ENCODE measurements around the gene ZSCAN10. TPM values are rescaled to one million over a fixed set of nuclear protein-coding genes. Genes with fewer than 3 reads are reported as not detected.

Gene ZSCAN10
- polyA plus RNA-seq, 1 donor (not counting 4 experiments of a cell fraction or from before 2014, with no cell fraction given), result not detected

DNA sequence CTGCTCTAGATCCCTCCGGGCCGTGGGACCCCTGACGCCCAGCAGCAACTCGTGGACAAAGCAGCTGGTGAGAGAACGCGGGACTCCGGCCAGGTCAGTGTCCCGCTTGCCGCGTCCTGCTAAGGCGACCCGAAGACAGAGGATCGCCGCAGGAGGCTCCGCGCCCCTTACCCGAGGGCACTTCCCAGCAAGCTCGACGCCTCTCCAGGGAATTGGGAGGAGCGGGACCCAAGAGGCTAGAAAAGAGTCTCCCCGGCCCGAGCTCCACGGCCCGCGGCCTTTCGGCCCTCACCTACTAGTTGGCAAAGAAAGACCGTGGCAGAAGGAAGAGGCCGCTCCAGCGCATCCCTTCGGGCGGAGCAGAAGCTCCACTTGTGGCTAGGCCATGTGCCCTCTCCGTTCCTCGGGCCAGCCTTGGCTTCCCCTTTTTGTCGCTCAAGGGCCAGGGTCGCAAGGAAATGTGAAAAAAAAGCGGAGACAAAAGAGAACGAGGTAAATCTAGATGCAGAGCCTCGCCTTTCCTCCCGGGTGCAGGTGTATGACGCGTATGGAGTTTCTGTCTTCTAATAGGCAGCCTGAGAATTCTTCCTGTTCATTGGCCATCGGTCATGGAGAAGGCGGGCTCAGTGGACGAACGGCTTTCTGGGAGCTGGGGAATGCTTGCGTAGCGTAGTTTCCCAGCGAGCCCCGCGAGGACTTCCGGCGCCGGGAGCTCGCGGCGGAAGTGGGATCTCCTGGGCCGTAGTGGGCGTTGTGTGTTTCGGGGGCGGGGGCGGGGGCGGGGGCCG, 35.4 kb upstream of the ZSCAN10 start, which contains the start of gene ZNF213:
Gene ZNF213, plus strand, starts transcription at position 692 of the 788 bp plus-strand sequence. CDS start 2,252 bp downstream, outside the sequence.
- TF ChIP-seq, protein P1, sequence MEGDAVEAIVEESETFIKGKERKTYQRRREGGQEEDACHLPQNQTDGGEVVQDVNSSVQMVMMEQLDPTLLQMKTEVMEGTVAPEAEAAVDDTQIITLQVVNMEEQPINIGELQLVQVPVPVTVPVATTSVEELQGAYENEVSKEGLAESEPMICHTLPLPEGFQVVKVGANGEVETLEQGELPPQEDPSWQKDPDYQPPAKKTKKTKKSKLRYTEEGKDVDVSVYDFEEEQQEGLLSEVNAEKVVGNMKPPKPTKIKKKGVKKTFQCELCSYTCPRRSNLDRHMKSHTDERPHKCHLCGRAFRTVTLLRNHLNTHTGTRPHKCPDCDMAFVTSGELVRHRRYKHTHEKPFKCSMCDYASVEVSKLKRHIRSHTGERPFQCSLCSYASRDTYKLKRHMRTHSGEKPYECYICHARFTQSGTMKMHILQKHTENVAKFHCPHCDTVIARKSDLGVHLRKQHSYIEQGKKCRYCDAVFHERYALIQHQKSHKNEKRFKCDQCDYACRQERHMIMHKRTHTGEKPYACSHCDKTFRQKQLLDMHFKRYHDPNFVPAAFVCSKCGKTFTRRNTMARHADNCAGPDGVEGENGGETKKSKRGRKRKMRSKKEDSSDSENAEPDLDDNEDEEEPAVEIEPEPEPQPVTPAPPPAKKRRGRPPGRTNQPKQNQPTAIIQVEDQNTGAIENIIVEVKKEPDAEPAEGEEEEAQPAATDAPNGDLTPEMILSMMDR (optimal IDR thresholded peaks at IDR 0.05 in 1 of 3, IDR thresholded peaks at IDR 0.05 in 1 of 3, conservative IDR thresholded peaks at IDR 0.05 in 1 of 3; ENCODE audit: extremely low read depth in 1 of 3, insufficient read depth in 2 of 3, low read length in 3 of 3), result no peak
- TF ChIP-seq EZH2 (IDR thresholded peaks at IDR 0.05; ENCODE audit: low read length), result no peak
- FAIRE-seq (peak; percentile 87), DNase-seq (ENCODE audit: low read depth, low spot score) (no peak)
- Histone ChIP-seq H3K9me3 (ENCODE audit: control insufficient read depth, low read depth, low read length) (no peaks in the 10 kb centered on the region), H3K27ac (ENCODE audit: control insufficient read depth, insufficient read depth, low read length) (peak within 1 kb of the TSS; percentile 98), H2AFZ (ENCODE audit: control insufficient read depth, low read length) (peak within 1 kb of the TSS; percentile 94), H3K79me2 (ENCODE audit: control insufficient read depth, insufficient read depth, low read length) (peaks cover 36% of the 10 kb centered on the region), H4K20me1 (ENCODE audit: control insufficient read depth, extremely low read depth, insufficient read depth, low read length) (no peaks in the 10 kb centered on the region), H3K9ac (ENCODE audit: control insufficient read depth, extremely low read depth, insufficient read depth, low read length) (peak within 1 kb of the TSS; percentile 99), H3K9me1 (ENCODE audit: control insufficient read depth, extremely low read depth, insufficient read depth, low read length) (no peaks in the 10 kb centered on the region), H3K4me2 (ENCODE audit: control insufficient read depth, extremely low read depth, insufficient read depth, low read depth, low read length) (peak within 1 kb of the TSS; percentile 89), H3K4me1 (ENCODE audit: control insufficient read depth, extremely low read depth, insufficient read depth, low read length) (peaks cover 9% of the 10 kb centered on the region), H3K27me3 (ENCODE audit: control insufficient read depth, extremely low read depth, insufficient read depth, low read length) (no peaks in the 10 kb centered on the region), H3K4me3 (ENCODE audit: control insufficient read depth in 2 of 3, extremely low read depth in 1 of 3, insufficient read depth in 2 of 3, low read depth in 1 of 3, low read length in 3 of 3) (peak within 1 kb of the TSS; percentile 90 to 100 (median 100)), H3K36me3 (ENCODE audit: control insufficient read depth in 2 of 2, extremely low read depth in 1 of 2, insufficient read depth in 2 of 2, low read length in 2 of 2) (peaks cover 4 to 5% of the 10 kb centered on the region in 2 experiments)
- dilution Hi-C loops (cut with MboI; ENCODE audit: extremely low pct_ligation_motif_present, low sequenced_read_pairs), result no loop called here

DNA sequence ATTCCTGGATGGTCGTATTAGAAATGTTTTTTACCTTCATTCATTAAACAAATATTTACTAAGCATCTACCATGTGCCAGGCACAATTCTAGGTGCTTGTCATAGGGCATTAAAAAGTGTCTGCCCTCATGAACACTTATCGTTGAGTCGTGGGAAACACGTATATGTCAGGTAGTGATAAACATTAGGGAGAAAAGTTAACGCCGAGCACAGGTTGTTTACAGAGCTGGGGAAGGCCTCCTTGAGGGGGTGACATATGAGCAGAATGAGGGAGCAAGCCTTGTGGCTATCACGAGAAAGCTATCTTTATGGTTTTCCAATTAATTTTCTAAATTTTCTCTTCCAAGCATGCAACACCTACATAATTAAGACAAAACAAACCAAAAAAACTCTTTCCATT, 34.8 kb upstream of the ZSCAN10 start:
- FAIRE-seq (no peak), DNase-seq (ENCODE audit: low read depth, low spot score) (no peak)
- peaks cover 36% of the 10 kb centered on the region for H3K79me2 ChIP-seq (ENCODE audit: control insufficient read depth, insufficient read depth, low read length)
- dilution Hi-C loops (cut with MboI; ENCODE audit: extremely low pct_ligation_motif_present, low sequenced_read_pairs), result no loop called here
- H3K9ac ChIP-seq (ENCODE audit: control insufficient read depth, extremely low read depth, insufficient read depth, low read length), result peak overlapping the region; percentile 99
- H3K4me3 ChIP-seq (ENCODE audit: control insufficient read depth in 2 of 3, extremely low read depth in 1 of 3, insufficient read depth in 2 of 3, low read depth in 1 of 3, low read length in 3 of 3), result peak overlapping the region; percentile 90 to 100 (median 99)
- no peaks in the 10 kb centered on the region for H3K27me3 ChIP-seq (ENCODE audit: control insufficient read depth, extremely low read depth, insufficient read depth, low read length)
- peaks cover 16% of the 10 kb centered on the region for H3K4me1 ChIP-seq (ENCODE audit: control insufficient read depth, extremely low read depth, insufficient read depth, low read length)
- H2AFZ ChIP-seq (ENCODE audit: control insufficient read depth, low read length), result no peak overlapping the region
- peaks cover 4 to 8% of the 10 kb centered on the region in 2 experiments for H3K36me3 ChIP-seq (ENCODE audit: control insufficient read depth in 2 of 2, extremely low read depth in 1 of 2, insufficient read depth in 2 of 2, low read length in 2 of 2)
- H3K9me1 ChIP-seq (ENCODE audit: control insufficient read depth, extremely low read depth, insufficient read depth, low read length), result no peaks in the 10 kb centered on the region
- no peaks in the 10 kb centered on the region for H3K9me3 ChIP-seq (ENCODE audit: control insufficient read depth, low read depth, low read length)
- peak overlapping the region; percentile 98 for H3K27ac ChIP-seq (ENCODE audit: control insufficient read depth, insufficient read depth, low read length)
- H3K4me2 ChIP-seq (ENCODE audit: control insufficient read depth, extremely low read depth, insufficient read depth, low read depth, low read length), result peak overlapping the region; percentile 79
- H4K20me1 ChIP-seq (ENCODE audit: control insufficient read depth, extremely low read depth, insufficient read depth, low read length), result no peaks in the 10 kb centered on the region
- TF ChIP-seq EZH2 (IDR thresholded peaks at IDR 0.05; ENCODE audit: low read length), result no peak
- TF ChIP-seq, protein P1 (optimal IDR thresholded peaks at IDR 0.05 in 1 of 3, IDR thresholded peaks at IDR 0.05 in 1 of 3, conservative IDR thresholded peaks at IDR 0.05 in 1 of 3; ENCODE audit: extremely low read depth in 1 of 3, insufficient read depth in 2 of 3, low read length in 3 of 3), result no peak

Measured in keratinocyte (primary cell).